Activated CD4-positive, alpha-beta T cell treated with anti-CD3 and anti-CD28 coated beads, Interleukin-2, amount 10 ng/mL, durations not matched to agents 24 days and 14 days (primary cell): ENCODE measurements around the gene CSRP3. TPM values are rescaled to one million over a fixed set of nuclear protein-coding genes. Genes with fewer than 3 reads are reported as not detected.

Experiments used
- DNase-seq: peaks from one replicate; pipeline ENCODE4 v3.0.0; 2022
- H3K27ac Mint-ChIP-seq: one replicate; pipeline ENCODE4 v1.8.0; 2022; ENCODE audit warnings: mild to moderate bottlenecking, mixed read lengths
- H3K27me3 Mint-ChIP-seq: one replicate; pipeline ENCODE4 v1.8.0; 2022; ENCODE audit warnings: mixed read lengths
- H3K36me3 Mint-ChIP-seq: one replicate; pipeline ENCODE4 v1.8.0; 2022; ENCODE audit warnings: low read depth, mild to moderate bottlenecking, mixed read lengths
- H3K4me1 Mint-ChIP-seq: one replicate; pipeline ENCODE4 v1.8.0; 2021; ENCODE audit warnings: mixed read lengths
- H3K4me3 Mint-ChIP-seq: one replicate; pipeline ENCODE4 v1.8.0; 2022; ENCODE audit warnings: mild to moderate bottlenecking, moderate library complexity, mixed read lengths
- H3K9me3 Mint-ChIP-seq: one replicate; pipeline ENCODE4 v1.8.0; 2021; ENCODE audit warnings: mixed read lengths
- intact Hi-C: fragments of 100-400 bp; cut with micrococcal nuclease; formaldehyde crosslinking; loops from one replicate; pipeline ENCODE4 v1.15.1; 2023
- total RNA-seq: library from RNA; stranded (reverse); gene quantifications from 2 replicates; pipeline ENCODE4 v1.2.3, GENCODE V29; 2022

Gene CSRP3
- total RNA-seq, 1 donor from 2014 or later: not detected

DNA sequence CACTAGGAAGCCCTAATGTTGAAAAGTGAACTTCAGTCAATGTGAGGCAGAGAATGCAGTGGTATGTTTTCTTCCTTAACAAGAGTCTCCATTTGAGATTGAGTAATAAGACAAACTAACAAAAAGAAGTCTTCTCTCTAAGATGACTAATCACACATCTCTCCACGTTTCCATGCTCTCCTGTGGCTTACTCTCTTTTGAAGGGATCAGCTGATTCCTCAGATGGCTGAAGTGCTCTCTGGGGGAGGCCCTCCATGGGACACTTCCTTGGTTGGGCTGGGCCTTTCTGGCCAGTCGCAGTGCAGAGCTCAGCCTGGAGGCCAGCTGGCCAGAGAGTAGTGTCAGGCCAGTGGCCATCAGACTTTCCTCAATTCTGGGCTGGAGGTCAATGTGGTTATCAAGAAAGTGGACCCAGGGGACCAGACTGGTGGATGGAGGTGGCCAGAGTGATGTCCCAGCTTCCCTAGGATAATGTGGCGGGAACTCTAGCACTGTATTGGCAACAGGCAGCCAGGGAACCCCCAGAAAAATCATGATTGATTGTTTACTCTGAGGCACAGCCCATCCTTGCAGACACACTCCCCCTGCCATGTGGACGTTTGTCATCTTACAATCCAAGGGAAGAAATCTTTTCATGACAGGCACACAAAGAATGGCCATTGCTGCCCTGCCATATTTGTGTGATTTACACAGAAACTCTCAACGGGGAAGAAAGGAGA lies 14.5 kb downstream of the CSRP3 start:
- Mint-ChIP-seq H3K27me3 (no peaks in the 10 kb centered on the region), H3K27ac (no peak overlapping the region), H3K36me3 (no peaks in the 10 kb centered on the region), H3K9me3 (no peaks in the 10 kb centered on the region), H3K4me1 (no peaks in the 10 kb centered on the region), H3K4me3 (no peak overlapping the region)
- intact Hi-C loops: no loop called here
- no peak for DNase-seq

DNA sequence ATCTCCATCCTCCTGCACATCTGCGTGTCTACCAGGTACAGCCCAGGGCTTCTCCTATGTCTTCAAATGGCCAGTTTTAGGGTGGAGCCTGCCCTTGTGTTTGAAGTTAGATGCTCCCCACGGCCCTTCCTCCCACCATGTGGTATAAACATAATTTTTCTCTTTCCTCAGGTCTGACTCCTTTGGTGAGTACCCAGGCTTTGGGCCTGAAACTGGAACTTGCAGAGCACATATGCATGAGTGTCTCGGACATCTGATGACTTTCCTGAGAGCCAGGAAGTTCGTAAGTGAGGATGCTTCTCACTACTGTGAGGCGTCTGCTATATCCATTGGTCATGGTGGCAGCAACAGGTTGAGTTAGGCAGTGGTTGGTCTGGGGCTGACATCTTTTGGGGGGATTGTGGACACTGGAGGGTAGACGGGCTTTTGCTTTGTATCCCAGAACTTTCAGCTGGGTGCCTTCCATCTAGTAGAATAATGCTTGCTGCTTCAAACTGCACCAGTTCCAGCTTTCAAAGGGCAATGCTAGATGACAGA lies 16.2 kb downstream of the CSRP3 start:
- H3K27ac Mint-ChIP-seq: no peak overlapping the region
- no peaks in the 10 kb centered on the region for H3K27me3 Mint-ChIP-seq
- H3K36me3 Mint-ChIP-seq: no peaks in the 10 kb centered on the region
- no peak overlapping the region for H3K4me3 Mint-ChIP-seq
- no peak for DNase-seq
- intact Hi-C loops: no loop called here
- no peaks in the 10 kb centered on the region for H3K4me1 Mint-ChIP-seq
- H3K9me3 Mint-ChIP-seq: no peaks in the 10 kb centered on the region

DNA sequence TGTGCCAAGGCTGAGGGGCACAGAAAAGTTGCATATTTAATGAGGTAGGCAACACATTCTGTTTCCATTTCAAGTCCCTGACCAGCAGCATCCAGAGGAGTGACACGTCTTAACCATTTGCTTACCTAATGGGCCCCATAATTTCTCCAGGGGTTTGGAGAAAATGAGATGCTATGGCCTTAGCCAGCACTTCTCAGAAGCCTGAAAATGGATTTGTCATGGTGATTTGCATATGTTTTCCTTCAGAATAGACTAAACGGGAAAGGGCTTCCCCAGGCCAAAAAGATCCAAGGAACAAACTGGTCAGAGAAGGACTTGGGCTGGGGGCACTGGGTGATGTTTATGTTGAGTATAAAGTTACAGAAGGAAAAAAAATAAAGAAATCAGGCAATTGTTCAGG lies 16.7 kb downstream of the CSRP3 start:
- intact Hi-C loops: no loop called here
- Mint-ChIP-seq H3K4me1 (no peaks in the 10 kb centered on the region), H3K36me3 (peaks cover under 1% of the 10 kb centered on the region), H3K27me3 (no peaks in the 10 kb centered on the region), H3K4me3 (no peak overlapping the region), H3K9me3 (no peaks in the 10 kb centered on the region), H3K27ac (no peak overlapping the region)
- no peak for DNase-seq

DNA sequence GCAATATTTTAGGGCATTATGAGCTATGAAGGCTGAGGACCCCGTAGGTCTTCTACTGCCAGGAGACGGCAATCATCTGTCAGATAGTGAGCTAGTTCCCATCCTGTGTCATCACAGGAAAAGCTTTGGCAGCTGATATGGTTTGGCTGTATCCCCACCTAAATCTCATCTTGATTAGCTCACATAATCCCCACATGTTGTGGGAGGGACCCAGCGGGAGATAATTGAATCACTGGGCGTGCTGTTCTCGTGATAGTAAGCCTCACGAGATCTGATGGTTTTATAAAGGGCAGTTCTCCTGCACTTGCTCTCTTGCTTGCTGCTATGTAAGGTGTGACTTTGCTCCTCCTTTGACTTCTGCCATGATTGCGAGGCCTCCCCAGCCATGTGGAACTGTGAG lies 18.1 kb downstream of the CSRP3 start:
- no peaks in the 10 kb centered on the region for H3K4me1 Mint-ChIP-seq
- no peaks in the 10 kb centered on the region for H3K9me3 Mint-ChIP-seq
- H3K27ac Mint-ChIP-seq: no peak overlapping the region
- no peak for DNase-seq
- no peaks in the 10 kb centered on the region for H3K27me3 Mint-ChIP-seq
- no peak overlapping the region for H3K4me3 Mint-ChIP-seq
- intact Hi-C loops: no loop called here
- H3K36me3 Mint-ChIP-seq: peaks cover 2% of the 10 kb centered on the region

DNA sequence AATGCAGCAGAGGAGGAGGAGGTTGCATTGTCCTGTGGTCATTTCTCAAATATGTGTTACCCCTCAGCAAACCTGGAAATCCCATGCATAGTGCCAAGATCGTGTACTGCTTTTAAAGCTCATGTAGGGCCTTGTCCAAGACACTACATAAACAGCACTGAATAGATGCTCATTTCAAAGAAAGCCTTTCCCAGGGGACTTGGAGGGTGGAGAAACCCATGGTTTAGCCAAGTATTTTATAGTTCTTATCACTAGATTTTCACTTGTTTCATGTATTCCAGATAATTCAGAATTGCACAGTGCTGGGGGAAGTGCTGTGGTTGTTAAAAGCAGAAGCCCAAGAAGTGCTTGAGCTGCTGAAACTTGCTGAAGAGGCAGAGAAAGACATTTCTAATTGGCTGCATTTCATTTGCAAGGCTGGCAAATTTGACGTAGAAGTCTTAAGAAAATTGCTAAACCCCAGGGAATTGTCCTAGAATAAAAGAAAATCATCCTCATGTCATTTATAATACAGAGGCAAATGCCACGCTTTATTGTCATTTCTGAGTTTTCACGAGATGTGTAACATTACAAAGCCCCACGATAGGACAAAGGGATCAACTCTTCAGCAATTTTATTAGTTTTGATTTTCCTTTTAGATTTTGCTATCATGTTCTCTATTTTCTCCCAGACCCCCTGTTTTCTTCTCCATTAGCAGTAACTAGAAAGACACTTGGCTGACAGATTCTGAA lies 20.1 kb downstream of the CSRP3 start:
- no peak overlapping the region for H3K27ac Mint-ChIP-seq
- H3K4me1 Mint-ChIP-seq: no peaks in the 10 kb centered on the region
- intact Hi-C loops: no loop called here
- H3K4me3 Mint-ChIP-seq: no peak overlapping the region
- H3K36me3 Mint-ChIP-seq: peaks cover 8% of the 10 kb centered on the region
- no peaks in the 10 kb centered on the region for H3K27me3 Mint-ChIP-seq
- no peaks in the 10 kb centered on the region for H3K9me3 Mint-ChIP-seq
- no peak for DNase-seq

DNA sequence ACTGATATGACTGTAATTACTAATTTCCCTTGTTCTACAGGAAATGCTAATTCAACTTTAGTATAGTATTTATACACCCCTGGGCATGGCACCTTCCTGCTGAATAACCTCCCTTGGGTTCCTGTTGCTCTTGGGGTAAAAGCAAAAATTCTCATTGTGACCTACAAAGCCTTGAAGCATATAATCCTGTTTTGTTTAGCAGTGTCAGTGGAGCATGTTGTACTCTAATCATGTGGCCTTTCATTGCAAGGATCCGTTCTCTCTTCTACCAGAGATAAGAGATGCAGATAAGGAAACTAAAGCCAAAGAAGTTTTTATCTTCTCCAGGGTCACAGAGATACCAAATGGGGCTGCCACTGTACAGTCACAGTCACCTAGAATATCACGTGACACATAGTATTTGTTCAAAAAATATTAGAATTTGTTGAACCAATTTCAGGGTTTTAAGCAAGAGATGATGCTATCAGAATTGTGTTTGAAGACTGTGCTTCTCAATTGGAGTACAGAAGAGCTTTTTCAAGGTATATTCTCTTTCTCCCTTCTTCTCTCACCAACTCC lies 25.1 kb downstream of the CSRP3 start:
- H3K36me3 Mint-ChIP-seq: peaks cover 31% of the 10 kb centered on the region
- no peaks in the 10 kb centered on the region for H3K27me3 Mint-ChIP-seq
- intact Hi-C loops: no loop called here
- no peak overlapping the region for H3K27ac Mint-ChIP-seq
- no peaks in the 10 kb centered on the region for H3K9me3 Mint-ChIP-seq
- H3K4me3 Mint-ChIP-seq: no peak overlapping the region
- DNase-seq: no peak
- peaks cover 2% of the 10 kb centered on the region for H3K4me1 Mint-ChIP-seq

DNA sequence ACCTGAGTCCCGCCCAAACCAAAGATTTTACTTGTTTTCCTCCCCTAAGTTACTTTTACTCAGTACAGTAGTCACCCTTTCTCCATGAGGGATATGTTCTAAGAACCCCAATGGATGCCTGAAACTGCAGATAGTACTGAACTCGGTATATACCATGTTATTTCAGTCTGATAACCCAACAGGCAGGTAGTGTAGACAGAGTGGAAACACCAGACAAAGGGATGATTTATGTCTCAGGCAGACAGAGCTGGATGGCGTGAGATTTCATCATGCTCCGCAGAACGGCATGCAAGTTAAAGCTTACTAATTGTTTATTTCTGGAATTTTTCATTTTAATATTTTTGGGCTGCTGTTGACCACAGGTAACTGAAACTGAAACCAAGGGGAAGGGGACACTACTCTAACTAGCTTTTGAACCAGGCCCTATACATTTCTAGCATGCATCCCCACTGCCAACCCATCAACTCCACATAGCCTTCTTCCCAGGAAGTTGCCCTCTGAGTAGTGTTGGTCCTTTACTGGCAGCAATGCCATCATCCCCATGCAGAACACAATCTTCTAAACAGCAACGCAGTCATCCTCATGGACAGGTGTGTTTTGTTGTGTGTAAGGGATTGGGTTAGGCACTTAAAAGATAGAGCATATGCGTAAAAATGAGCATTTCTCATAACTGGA lies 27.7 kb downstream of the CSRP3 start:
- intact Hi-C loops: no loop called here
- Mint-ChIP-seq H3K9me3 (no peaks in the 10 kb centered on the region), H3K4me1 (peaks cover 2% of the 10 kb centered on the region), H3K4me3 (no peak overlapping the region), H3K27me3 (no peaks in the 10 kb centered on the region), H3K27ac (no peak overlapping the region), H3K36me3 (peaks cover 36% of the 10 kb centered on the region)
- no peak for DNase-seq

DNA sequence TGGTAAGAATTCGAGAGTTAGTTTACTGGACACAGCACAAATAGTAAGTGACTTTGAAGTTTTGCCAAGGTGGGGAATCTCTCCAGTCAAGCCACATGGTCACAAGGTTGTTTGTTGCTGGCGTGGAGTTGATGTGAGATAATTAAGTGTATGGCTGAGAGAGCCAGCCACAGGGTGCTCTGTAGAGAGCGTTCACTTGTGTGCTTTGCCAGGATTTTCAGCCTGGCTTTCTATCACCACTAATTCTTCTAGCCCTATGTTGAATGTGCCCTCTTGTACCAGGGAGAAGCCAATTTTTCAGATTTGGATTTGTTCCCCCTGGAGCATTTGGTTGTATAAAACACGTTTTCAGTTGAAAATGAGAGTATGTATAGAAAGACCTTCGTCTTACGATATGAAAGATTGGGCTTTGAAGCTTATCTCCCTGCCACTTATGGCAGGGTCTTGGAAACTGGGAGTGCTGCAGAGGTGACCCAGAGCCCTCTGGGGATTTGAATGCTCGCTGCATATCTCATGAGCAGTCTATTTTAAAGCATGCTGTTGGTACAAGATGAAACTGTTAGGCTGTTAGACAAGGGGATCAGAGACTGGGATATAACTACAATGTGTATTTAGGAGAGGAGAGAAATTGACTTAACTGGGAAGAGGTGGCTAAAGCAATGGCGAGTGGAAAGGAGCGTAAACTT lies 28.6 kb downstream of the CSRP3 start:
- Mint-ChIP-seq H3K36me3 (peaks cover 41% of the 10 kb centered on the region), H3K27ac (no peak overlapping the region)
- intact Hi-C loops: no loop called here

DNA sequence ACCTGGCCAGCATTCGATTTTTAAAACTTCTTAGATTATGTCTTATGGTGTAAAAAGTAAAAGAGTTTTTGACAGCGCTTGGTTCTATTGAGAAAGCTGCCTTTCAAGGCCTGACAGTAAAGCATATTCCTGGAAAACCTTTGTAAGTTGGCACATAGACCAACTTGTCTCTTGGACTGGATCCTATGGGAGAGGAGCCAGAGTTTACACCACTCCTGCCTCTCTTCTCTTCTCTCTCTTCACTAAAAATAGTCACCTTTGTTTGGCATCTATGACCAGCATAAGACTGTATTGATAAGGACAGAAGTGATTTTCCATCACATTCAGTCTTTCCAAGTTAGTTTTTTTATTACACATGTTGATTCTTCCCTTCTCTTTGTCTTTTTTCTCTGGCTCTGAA lies 33.7 kb downstream of the CSRP3 start:
- H3K4me3 Mint-ChIP-seq: no peak overlapping the region

More for the DNA sequence above, 28.6 kb downstream of the CSRP3 start:
- no peaks in the 10 kb centered on the region for H3K27me3 Mint-ChIP-seq
- DNase-seq: no peak
- H3K9me3 Mint-ChIP-seq: no peaks in the 10 kb centered on the region
- peaks cover 2% of the 10 kb centered on the region for H3K4me1 Mint-ChIP-seq
- no peak overlapping the region for H3K4me3 Mint-ChIP-seq

DNA sequence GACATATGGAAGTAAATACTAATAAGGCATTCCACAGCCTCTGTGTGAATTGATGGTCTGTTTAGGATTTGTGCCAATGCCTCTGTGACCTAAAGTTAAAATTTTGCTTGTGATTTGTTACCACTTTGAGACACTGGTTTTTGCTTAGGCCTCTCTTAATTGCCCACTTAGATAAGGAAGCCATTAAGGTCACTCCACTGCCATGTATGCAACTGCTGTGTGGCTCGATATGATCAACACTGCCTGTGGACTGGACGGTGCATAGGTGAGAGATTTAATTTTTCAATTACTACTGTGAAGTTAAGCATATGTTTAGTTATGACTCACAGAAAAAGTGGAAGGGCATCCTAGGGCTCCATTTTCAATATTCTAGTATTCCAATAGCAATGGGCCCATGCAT lies 36.9 kb downstream of the CSRP3 start:
- DNase-seq: peak; percentile 32
- Mint-ChIP-seq H3K27me3 (no peaks in the 10 kb centered on the region), H3K36me3 (peaks cover 53% of the 10 kb centered on the region), H3K27ac (no peak overlapping the region), H3K4me1 (peaks cover 7% of the 10 kb centered on the region), H3K9me3 (no peaks in the 10 kb centered on the region), H3K4me3 (no peak overlapping the region)
- intact Hi-C loops: no loop called here

More for the DNA sequence above, 33.7 kb downstream of the CSRP3 start:
- Mint-ChIP-seq H3K4me1 (peaks cover 3% of the 10 kb centered on the region), H3K36me3 (peaks cover 50% of the 10 kb centered on the region), H3K9me3 (no peaks in the 10 kb centered on the region), H3K27me3 (no peaks in the 10 kb centered on the region), H3K27ac (no peak overlapping the region)
- DNase-seq: no peak
- intact Hi-C loops: no loop called here

DNA sequence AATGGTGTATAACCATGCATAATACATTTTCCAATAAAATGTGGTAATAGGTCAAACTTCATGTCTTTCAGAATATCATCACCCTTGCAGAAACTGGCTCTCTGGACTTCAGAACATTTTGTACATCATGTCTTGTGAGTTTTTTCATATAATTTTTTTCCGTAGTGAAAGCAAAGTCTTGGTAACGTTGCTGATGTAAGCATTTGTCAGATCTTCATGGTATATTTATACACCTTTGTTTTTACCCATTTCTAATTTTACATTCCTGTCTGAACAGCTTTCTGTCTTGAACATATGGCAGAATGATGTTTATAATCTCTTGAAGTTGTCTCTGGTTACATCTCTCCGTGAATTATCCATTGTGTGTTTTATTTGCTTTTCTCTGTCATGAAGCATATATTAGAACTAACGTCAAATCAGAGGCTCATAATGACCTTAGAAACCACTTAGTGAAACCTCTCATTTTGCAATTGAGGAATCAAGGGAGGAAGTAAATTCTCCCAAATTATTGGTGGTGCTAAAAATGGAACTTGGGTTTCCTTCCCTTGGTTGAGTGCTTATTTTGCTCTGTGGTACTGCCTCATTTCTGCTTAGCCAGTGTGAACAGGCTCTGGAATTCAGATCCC lies 37.4 kb downstream of the CSRP3 start:
- Mint-ChIP-seq H3K9me3 (no peaks in the 10 kb centered on the region), H3K36me3 (peaks cover 58% of the 10 kb centered on the region), H3K4me3 (no peak overlapping the region), H3K27ac (no peak overlapping the region), H3K27me3 (no peaks in the 10 kb centered on the region), H3K4me1 (peaks cover 7% of the 10 kb centered on the region)
- no peak for DNase-seq
- intact Hi-C loops: no loop called here

DNA sequence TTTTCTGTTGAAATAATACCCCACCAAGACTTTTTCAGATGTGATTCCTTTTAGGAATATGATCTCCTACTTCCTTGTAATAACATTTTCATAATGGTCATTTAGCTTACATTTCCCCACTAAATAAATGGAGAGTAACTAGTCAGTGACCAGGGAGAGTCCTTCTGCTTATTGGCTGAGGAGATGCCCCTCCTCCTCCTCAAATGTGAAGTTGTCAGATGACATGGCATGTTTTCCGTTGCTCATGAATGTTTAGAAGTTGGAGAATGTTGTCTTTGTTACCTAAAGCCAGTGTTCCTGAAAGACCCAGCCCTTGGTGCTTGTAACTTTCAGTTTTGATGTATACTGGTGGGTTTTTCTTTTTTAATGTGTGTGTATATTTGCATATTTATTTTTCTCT lies 38.2 kb downstream of the CSRP3 start:
- Mint-ChIP-seq H3K27me3 (no peaks in the 10 kb centered on the region), H3K4me3 (no peak overlapping the region), H3K36me3 (peaks cover 61% of the 10 kb centered on the region), H3K27ac (peak overlapping the region; percentile 27), H3K4me1 (peaks cover 7% of the 10 kb centered on the region), H3K9me3 (no peaks in the 10 kb centered on the region)
- no peak for DNase-seq
- intact Hi-C loops: no loop called here

DNA sequence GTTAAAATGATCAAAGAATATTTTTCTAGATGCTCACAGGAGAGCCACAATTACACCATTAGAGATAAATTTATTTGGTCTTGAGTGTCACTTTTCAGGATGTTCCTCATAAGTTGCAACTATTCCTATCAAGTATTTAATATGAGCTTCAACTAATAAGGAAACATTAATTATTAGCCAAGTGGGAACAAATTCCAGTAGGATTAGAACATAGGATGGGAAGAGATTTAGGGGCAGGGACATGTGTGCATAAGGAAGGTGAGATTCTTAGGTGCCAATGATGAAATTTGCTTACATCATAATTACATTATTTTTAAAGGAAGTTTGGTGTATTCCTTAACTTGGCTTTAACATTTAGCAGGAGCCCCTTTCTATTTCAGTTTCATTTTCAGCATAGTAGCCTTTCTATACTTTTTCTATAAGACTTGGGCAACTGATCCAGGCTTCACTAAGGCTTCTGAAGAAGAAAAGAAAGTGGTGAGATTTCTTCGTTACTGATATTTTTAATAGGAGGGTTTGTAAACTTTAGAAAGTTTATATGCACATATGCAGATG lies 38.8 kb downstream of the CSRP3 start:
- peak; percentile 19 for DNase-seq
- Mint-ChIP-seq H3K27me3 (no peaks in the 10 kb centered on the region), H3K36me3 (peaks cover 56% of the 10 kb centered on the region), H3K9me3 (no peaks in the 10 kb centered on the region), H3K4me1 (peaks cover 7% of the 10 kb centered on the region), H3K4me3 (no peak overlapping the region), H3K27ac (no peak overlapping the region)
- intact Hi-C loops: no loop called here
